ENCODE data around the gene OGFR.

- TF ChIP-seq, protein P1, sequence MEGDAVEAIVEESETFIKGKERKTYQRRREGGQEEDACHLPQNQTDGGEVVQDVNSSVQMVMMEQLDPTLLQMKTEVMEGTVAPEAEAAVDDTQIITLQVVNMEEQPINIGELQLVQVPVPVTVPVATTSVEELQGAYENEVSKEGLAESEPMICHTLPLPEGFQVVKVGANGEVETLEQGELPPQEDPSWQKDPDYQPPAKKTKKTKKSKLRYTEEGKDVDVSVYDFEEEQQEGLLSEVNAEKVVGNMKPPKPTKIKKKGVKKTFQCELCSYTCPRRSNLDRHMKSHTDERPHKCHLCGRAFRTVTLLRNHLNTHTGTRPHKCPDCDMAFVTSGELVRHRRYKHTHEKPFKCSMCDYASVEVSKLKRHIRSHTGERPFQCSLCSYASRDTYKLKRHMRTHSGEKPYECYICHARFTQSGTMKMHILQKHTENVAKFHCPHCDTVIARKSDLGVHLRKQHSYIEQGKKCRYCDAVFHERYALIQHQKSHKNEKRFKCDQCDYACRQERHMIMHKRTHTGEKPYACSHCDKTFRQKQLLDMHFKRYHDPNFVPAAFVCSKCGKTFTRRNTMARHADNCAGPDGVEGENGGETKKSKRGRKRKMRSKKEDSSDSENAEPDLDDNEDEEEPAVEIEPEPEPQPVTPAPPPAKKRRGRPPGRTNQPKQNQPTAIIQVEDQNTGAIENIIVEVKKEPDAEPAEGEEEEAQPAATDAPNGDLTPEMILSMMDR (conservative IDR thresholded peaks at IDR 0.05): no peak; the same call in 1 of the 2 replicates
- TF ChIP-seq EZH2 (IDR thresholded peaks at IDR 0.05; ENCODE audit: low read depth): no peak
Observed at GRCh38 chr20:62765021-62765420, 39.6 kb upstream of the OGFR start.
